Measurements from ENCODE around the gene FOXL2. TPM values are rescaled to one million over a fixed set of nuclear protein-coding genes. Genes with fewer than 3 reads are reported as not detected.

FOXL2 gene
- total RNA-seq, 1 donor from 2014 or later: 4.5 TPM

DNA sequence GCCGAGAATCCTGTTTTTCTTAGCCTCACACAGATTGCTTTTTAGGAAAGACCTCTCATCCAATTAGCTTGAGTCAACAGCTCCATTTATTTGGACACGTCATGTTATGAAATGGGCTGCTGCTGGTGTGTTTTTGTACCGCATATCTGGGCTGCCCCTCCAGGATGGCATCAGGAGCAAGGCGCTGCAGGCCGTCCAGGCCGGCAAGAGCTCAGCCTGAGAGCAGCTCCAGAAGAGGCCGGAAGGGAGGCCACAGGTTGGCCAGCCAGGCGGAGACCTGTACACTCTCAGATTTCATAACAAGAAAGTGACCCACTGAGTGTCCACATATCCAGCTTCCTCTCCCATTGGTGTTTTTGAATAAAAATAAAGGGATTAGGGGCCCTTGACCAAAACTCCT lies 28.4 kb upstream of the FOXL2 start:
- Histone ChIP-seq H3K27me3 (ENCODE audit: insufficient read depth, low read length) (peaks cover 6% of the 10 kb centered on the region), H3K79me2 (ENCODE audit: insufficient read depth, low read length) (no peaks in the 10 kb centered on the region), H3K4me1 (ENCODE audit: insufficient read depth, low read length) (no peaks in the 10 kb centered on the region), H3K9me3 (ENCODE audit: insufficient read depth, low read depth, low read length) (no peaks in the 10 kb centered on the region), H3K36me3 (ENCODE audit: insufficient read depth, low read length) (no peaks in the 10 kb centered on the region), H3K27ac (ENCODE audit: low read depth, low read length) (no peak overlapping the region), H3K4me3 (ENCODE audit: insufficient read depth, low read depth, low read length) (no peak overlapping the region), H2AFZ (ENCODE audit: low read depth, low read length) (no peak overlapping the region), H4K20me1 (ENCODE audit: insufficient read depth, low read length) (no peaks in the 10 kb centered on the region), H3K9ac (ENCODE audit: low read length) (no peak overlapping the region), H3K4me2 (ENCODE audit: low read length) (no peak overlapping the region)
- Mint-ChIP-seq H3K36me3 (ENCODE audit: low read depth, unreplicated experiment) (no peaks in the 10 kb centered on the region), H3K4me3 (ENCODE audit: unreplicated experiment) (no peak overlapping the region), H3K27me3 (ENCODE audit: low read depth, unreplicated experiment) (peaks cover 27% of the 10 kb centered on the region), H3K27ac (ENCODE audit: unreplicated experiment) (no peak overlapping the region), H3K4me1 (ENCODE audit: low read depth, unreplicated experiment) (no peaks in the 10 kb centered on the region), H3K9me3 (ENCODE audit: unreplicated experiment) (no peaks in the 10 kb centered on the region)
- DNase-seq (ENCODE audit: low read depth) (no peak), FAIRE-seq (no peak)
- TF ChIP-seq EZH2 (IDR thresholded peaks at IDR 0.05; ENCODE audit: insufficient read depth, low read length): no peak
- TF ChIP-seq, protein P1, sequence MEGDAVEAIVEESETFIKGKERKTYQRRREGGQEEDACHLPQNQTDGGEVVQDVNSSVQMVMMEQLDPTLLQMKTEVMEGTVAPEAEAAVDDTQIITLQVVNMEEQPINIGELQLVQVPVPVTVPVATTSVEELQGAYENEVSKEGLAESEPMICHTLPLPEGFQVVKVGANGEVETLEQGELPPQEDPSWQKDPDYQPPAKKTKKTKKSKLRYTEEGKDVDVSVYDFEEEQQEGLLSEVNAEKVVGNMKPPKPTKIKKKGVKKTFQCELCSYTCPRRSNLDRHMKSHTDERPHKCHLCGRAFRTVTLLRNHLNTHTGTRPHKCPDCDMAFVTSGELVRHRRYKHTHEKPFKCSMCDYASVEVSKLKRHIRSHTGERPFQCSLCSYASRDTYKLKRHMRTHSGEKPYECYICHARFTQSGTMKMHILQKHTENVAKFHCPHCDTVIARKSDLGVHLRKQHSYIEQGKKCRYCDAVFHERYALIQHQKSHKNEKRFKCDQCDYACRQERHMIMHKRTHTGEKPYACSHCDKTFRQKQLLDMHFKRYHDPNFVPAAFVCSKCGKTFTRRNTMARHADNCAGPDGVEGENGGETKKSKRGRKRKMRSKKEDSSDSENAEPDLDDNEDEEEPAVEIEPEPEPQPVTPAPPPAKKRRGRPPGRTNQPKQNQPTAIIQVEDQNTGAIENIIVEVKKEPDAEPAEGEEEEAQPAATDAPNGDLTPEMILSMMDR (IDR thresholded peaks at IDR 0.05; ENCODE audit: insufficient read depth, low read depth, low read length): no peak

DNA sequence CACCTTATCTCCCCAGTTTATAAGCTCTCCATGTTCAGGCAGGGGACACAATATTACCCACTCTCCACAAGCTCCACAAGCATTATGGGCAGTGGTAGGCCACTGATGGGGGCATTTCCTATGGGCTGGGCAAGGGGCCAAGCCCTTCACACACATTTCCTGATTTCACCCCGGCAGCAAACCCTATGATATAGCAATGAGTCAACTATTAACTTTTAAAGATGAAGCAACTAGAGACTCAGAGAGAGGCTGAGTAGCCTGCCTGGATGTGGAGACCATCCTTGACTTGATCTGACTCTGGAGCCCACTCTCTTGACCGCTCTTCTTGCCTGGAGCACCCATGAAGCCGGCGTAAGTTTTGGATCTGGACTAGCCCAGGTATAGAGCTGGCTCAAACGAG lies 27.5 kb upstream of the FOXL2 start:
- peaks cover 29% of the 10 kb centered on the region for H3K27me3 Mint-ChIP-seq (ENCODE audit: low read depth, unreplicated experiment)
- TF ChIP-seq EZH2 (IDR thresholded peaks at IDR 0.05; ENCODE audit: insufficient read depth, low read length): no peak
- TF ChIP-seq, protein P1 (IDR thresholded peaks at IDR 0.05; ENCODE audit: insufficient read depth, low read depth, low read length): no peak
- no peak overlapping the region for H2AFZ ChIP-seq (ENCODE audit: low read depth, low read length)
- no peak overlapping the region for H3K27ac ChIP-seq (ENCODE audit: low read depth, low read length)
- no peak overlapping the region for H3K4me3 Mint-ChIP-seq (ENCODE audit: unreplicated experiment)
- no peaks in the 10 kb centered on the region for H3K4me1 ChIP-seq (ENCODE audit: insufficient read depth, low read length)
- H3K36me3 ChIP-seq (ENCODE audit: insufficient read depth, low read length): no peaks in the 10 kb centered on the region
- peaks cover 6% of the 10 kb centered on the region for H3K27me3 ChIP-seq (ENCODE audit: insufficient read depth, low read length)
- H3K9me3 Mint-ChIP-seq (ENCODE audit: unreplicated experiment): peaks cover 2% of the 10 kb centered on the region
- no peak overlapping the region for H3K4me2 ChIP-seq (ENCODE audit: low read length)
- FAIRE-seq (no peak), DNase-seq (ENCODE audit: low read depth) (no peak)
- no peaks in the 10 kb centered on the region for H3K79me2 ChIP-seq (ENCODE audit: insufficient read depth, low read length)
- H3K36me3 Mint-ChIP-seq (ENCODE audit: low read depth, unreplicated experiment): no peaks in the 10 kb centered on the region
- no peak overlapping the region for H3K9ac ChIP-seq (ENCODE audit: low read length)
- no peaks in the 10 kb centered on the region for H3K4me1 Mint-ChIP-seq (ENCODE audit: low read depth, unreplicated experiment)
- no peak overlapping the region for H3K4me3 ChIP-seq (ENCODE audit: insufficient read depth, low read depth, low read length)
- H4K20me1 ChIP-seq (ENCODE audit: insufficient read depth, low read length): no peaks in the 10 kb centered on the region
- no peaks in the 10 kb centered on the region for H3K9me3 ChIP-seq (ENCODE audit: insufficient read depth, low read depth, low read length)
- no peak overlapping the region for H3K27ac Mint-ChIP-seq (ENCODE audit: unreplicated experiment)

DNA sequence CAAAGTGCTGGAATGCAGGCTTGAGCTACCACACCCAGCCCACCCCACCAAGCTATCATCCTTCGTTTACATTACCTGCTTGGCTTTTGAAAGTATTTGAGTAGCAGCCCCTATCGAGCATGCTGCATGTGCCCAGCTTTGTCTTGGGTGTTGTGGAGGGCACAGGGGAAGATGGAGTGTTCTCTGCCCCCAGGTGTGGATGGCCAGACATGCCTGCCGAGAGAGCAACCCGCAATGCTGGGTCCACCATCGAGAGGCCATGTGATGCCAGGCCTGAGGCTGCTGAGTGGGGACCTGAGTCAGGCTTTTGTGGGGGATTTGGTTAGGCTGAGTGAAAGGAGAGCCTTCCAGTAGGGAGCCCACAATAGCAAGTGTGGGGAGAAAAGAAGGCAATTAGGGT lies 26.0 kb upstream of the FOXL2 start:
- peaks cover 36% of the 10 kb centered on the region for H3K27me3 Mint-ChIP-seq (ENCODE audit: low read depth, unreplicated experiment)
- H3K27ac Mint-ChIP-seq (ENCODE audit: unreplicated experiment): no peak overlapping the region
- no peaks in the 10 kb centered on the region for H3K79me2 ChIP-seq (ENCODE audit: insufficient read depth, low read length)
- H2AFZ ChIP-seq (ENCODE audit: low read depth, low read length): no peak overlapping the region
- peaks cover 11% of the 10 kb centered on the region for H3K27me3 ChIP-seq (ENCODE audit: insufficient read depth, low read length)
- no peaks in the 10 kb centered on the region for H3K36me3 Mint-ChIP-seq (ENCODE audit: low read depth, unreplicated experiment)
- H3K9me3 ChIP-seq (ENCODE audit: insufficient read depth, low read depth, low read length): no peaks in the 10 kb centered on the region
- H3K4me3 Mint-ChIP-seq (ENCODE audit: unreplicated experiment): no peak overlapping the region
- peaks cover 2% of the 10 kb centered on the region for H3K9me3 Mint-ChIP-seq (ENCODE audit: unreplicated experiment)
- H3K4me3 ChIP-seq (ENCODE audit: insufficient read depth, low read depth, low read length): no peak overlapping the region
- no peaks in the 10 kb centered on the region for H3K4me1 ChIP-seq (ENCODE audit: insufficient read depth, low read length)
- no peak overlapping the region for H3K9ac ChIP-seq (ENCODE audit: low read length)
- H3K4me1 Mint-ChIP-seq (ENCODE audit: low read depth, unreplicated experiment): no peaks in the 10 kb centered on the region
- no peak for DNase-seq (ENCODE audit: low read depth)
- no peak overlapping the region for H3K4me2 ChIP-seq (ENCODE audit: low read length)
- no peaks in the 10 kb centered on the region for H3K36me3 ChIP-seq (ENCODE audit: insufficient read depth, low read length)
- H4K20me1 ChIP-seq (ENCODE audit: insufficient read depth, low read length): no peaks in the 10 kb centered on the region
- no peak for FAIRE-seq
- H3K27ac ChIP-seq (ENCODE audit: low read depth, low read length): no peak overlapping the region
- TF ChIP-seq, protein P1 (IDR thresholded peaks at IDR 0.05; ENCODE audit: insufficient read depth, low read depth, low read length): no peak

Measured in astrocyte (in vitro differentiated cells and primary cell).